A549 treated with GW870086 at 1 μM for 4 hours (cell line): Measurements from ENCODE around the gene PRR36. TPM values are rescaled to one million over a fixed set of nuclear protein-coding genes. Genes with fewer than 3 reads are reported as not detected.

Experiments used
- total RNA-seq: library from RNA; stranded (reverse); fragments of 200-300 nt; extraction: Qiagen RNA extraction; gene quantifications from 5 replicates; pipeline ENCODE4 v1.2.3, GENCODE V29; 2022; ENCODE audit warnings: low read depth

The PRR36 gene
- total RNA-seq = 0.22 to 0.49 TPM (median 0.41 TPM) in 5 replicates

DNA sequence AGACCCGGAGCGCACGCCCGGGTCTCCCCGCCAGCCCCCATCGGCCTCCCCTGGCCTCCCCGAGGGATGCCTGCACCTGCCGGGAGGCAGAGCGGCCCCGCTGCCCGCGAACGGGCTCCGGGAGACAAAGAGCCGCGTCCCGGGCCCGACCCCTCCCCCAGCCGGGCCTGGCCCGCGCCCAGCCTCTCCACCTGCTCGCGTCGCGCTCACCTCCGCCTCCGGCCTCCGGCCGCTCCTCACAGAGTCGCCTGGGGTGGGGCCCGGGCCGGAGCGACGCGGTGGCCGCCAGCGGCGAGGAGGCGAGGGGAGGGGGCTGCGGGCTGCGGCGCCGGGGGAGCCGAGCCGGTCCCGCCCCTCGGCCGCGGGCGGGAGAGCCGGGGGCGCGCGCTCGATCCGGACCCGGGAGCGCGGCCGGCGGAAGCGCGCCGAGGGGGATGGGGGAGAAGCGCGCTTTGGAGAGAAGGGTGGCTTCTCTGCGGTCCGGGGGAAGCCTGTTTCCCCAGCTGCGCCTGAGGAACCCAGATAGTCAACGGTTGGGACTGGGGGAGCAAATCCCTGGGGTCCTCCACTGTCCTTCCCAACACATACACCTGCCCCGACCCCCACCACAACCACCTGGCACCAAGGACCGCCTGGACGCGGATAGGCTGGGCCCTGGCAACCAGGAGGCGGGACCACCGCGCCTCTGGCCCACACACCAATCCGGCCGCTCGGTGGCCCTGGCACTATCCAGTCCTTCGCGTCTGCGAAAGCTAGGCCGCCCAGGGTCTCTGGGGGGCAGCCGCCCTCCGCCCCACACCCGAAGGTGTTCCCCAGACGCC is at the start of gene PRR36:
TSS of gene PRR36 (minus strand) at position 315 of the 821 bp plus-strand sequence. CDS start 701 bp downstream, outside the sequence.

DNA sequence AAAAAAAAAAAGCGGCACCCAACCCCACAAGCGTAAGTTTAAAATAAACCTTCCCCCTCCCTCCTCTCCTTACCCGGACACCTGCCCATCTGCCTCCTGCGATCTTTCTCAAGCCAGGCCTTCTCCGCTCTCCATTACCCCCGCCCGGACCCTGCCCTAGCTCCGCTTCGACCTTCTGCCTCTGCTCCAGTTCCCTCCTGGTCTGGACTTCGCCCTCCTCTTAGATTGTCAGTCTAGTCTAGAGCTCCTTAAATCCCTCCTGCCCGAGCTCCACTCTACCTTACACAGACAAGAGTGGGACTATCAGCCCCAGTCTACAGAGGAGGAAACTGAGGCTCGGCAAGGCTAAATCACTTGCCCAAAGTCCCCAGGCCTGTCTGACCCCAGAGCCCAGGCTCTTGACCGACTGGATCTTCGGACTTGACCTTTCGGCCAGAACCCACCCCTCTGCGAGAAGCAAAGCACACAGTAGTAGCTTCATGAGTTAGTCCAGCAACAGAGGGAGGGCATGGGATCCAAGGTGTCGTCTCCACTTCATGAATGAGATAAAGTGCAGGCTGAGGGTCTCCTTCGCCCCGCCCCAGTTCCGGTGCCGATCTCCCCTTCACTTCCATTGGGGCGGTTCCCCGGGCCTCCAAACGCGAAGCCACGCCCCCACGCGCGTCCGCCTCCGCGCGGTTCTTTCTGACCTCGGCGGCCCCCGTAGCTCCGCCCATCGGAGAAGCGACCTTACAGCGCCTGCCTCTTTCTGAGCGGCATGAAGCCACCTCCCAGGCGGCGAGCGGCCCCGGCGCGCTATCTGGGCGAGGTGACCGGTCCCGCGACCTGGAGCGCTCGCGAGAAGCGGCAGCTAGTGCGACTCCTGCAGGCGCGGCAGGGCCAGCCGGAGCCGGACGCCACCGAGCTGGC is 45.7 kb upstream of the PRR36 start, which contains the start of gene SNAPC2:
TSS of gene SNAPC2 (plus strand) at position 729 of the 909 bp plus-strand sequence. CDS start at position 758, 29 bp downstream.

DNA sequence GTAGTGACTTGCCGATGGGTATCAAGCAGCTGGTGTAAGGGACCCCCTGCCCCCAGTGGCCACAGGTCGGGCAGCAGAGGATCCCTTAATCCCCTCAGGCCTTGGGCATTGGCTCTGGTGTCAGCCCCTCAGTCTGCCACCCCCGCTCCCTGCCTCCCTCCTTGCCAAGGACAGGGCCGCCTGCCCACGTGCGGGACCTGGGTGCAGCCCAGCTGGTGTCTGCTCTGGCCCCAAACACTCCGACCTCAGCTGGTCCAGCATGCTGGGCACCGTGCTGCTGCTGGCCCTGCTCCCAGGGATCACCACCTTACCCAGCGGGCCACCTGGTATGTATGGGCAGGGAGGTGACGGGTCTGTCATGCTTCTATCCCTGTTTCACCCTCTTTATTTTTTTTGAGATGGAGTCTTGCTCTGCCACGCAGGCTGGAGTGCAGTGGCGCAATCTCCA is 40.4 kb upstream of the PRR36 start, which contains the start of gene TGFBR3L:
TSS of gene TGFBR3L (plus strand) at position 233 of the 448 bp plus-strand sequence.

DNA sequence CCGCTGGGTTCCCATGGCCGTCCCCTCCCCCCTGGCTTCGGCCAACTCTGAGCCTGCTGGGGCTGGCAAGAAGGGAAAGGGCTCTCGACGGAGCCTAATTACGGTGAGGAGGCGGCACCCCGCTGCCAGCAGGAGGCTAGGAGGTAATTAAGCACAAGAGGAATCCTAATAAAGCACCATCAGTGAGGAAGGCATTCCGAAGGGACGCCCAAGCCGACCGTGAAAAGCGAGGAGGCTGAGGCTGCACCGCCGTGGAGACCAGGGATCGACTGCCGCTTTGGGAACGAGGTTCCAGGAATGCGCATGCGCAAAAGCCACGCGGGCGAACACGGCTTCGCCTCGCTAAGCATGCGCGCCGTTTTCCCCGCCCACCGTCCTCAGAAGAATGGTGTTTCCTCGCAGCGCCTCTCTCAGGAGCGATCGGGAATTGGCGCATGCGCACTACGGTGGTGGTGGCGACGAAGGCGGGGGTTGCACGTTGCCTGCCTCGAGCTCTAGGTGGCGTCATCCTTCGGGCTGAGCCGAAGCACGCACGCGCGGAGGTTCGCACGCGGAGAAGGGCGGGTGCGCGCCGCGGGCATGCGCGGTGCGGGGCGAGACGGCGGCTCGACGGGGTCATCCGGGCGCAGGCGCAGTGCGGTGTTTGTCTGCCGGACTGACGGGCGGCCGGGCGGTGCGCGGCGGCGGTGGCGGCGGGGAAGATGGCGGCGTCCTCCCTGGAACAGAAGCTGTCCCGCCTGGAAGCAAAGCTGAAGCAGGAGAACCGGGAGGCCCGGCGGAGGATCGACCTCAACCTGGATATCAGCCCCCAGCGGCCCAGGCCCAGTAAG is 29.3 kb upstream of the PRR36 start, which contains the start of gene MAP2K7:
TSS of gene MAP2K7 (plus strand) at position 634 of the 830 bp plus-strand sequence. CDS start at position 702, 68 bp downstream.

DNA sequence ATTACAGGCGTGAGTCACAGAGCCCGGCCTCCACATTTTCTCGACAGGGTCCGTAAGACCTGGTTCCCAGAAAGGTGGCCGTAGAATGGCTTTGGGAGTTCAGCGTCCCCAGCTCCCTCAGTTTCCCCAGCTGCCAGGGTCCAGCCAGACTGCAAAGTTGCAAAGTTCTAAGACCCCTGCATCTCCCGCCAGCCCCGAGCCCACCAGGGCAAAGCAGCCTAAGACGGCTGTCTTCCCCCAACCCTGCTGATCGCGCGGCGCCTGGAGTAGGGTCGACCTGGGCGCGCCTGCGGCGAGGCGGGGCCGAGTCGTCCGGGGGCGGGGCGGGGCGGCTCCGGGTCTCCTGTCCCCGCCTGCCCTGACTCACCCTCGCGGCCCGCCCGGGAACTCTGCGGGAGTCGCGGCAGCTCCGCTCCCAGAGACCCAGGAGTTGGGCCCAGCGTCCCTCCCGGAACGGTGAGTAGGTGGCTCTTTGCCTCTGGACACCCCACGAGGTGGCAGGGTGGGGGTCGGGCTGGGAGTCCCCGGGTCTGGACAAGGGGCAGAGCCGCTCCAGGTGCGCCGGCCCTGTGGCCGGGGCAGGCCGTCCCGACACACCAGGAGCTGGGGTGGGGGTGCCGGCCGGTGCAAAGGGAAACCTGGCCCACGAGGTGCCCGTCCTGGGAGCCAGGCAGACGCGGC is 14.1 kb upstream of the PRR36 start, which contains the start of gene LRRC8E:
TSS of gene LRRC8E (plus strand) at position 366 of the 681 bp plus-strand sequence. CDS start 7,094 bp downstream, outside the sequence.

DNA sequence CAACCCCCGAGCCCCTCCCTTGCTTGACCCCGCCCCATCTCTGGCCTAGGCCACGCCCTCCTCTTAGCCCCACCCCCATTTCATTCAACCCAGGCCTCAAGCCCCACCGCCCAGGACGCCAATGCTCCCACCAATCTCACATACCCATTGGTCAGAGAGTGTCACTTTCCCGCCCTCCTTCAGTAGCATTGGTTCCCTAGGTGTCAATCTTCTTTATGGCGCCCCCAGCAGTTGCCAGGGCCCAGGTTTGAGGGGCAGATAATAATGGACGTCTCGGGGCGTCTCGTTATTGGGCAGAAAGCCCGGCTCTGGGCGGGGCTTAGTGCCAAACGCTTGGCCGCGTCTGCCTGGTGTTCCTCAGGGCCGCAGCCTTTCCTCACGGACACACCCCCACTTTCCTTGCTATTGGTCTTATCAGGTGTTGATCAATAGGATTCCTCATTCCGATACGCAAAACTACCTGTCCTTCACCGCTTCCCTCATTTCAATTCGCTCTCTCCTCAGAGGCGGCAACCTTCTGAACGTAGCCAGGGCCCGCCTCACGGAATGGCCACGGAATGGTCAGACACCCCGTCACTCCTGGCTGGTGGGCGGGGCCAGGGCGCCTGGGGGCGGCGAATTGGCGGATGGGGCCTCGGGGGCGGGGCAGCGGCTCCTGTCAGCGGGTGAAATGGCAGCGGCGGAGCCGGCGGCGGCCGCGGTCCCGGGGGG is 44.5 kb downstream of the PRR36 start, which contains the start of gene EVI5L:
TSS of gene EVI5L (plus strand) at position 658 of the 711 bp plus-strand sequence. CDS start 16,325 bp downstream, outside the sequence.

Other genes starting within 250 kb of the PRR36 start
- gene XAB2, start 244.8 kb downstream of the PRR36 start, total RNA-seq = 21.3 to 25.7 TPM (median 24.5 TPM) in 5 replicates
- gene PET100, start 244.6 kb downstream of the PRR36 start, total RNA-seq = 50.7 to 71.4 TPM (median 57.1 TPM) in 5 replicates
- not detected in 5 replicates for gene PCP2, start 240.7 kb downstream of the PRR36 start, total RNA-seq
- 32.9 to 41.8 TPM (median 40.6 TPM) in 5 replicates for gene STXBP2, start 237.3 kb downstream of the PRR36 start, total RNA-seq
- not detected in 5 replicates for gene RETN, start 205.3 kb downstream of the PRR36 start, total RNA-seq
- not detected in 5 replicates for gene MCEMP1, start 197.3 kb downstream of the PRR36 start, total RNA-seq
- gene TRAPPC5, start 193.6 kb downstream of the PRR36 start, total RNA-seq = 52.4 to 111 TPM (median 106 TPM) in 5 replicates
- not detected in 5 replicates for gene FCER2, start 172.3 kb downstream of the PRR36 start, total RNA-seq
- not detected in 5 replicates for gene CLEC4G, start 142.3 kb downstream of the PRR36 start, total RNA-seq
- not detected in 5 replicates for gene CD209, start 126.9 kb downstream of the PRR36 start, total RNA-seq
- gene CLEC4M, start 111.1 kb downstream of the PRR36 start, total RNA-seq = not detected in 5 replicates
- gene EVI5L, start 44.2 kb downstream of the PRR36 start, total RNA-seq = 1.3 to 1.7 TPM (median 1.5 TPM) in 5 replicates
- 5.1 to 7.1 TPM (median 6.3 TPM) in 5 replicates for gene LRRC8E, start 14.1 kb upstream of the PRR36 start, total RNA-seq
- 10.9 to 15.6 TPM (median 14.6 TPM) in 5 replicates for gene MAP2K7, start 29.5 kb upstream of the PRR36 start, total RNA-seq
- gene TGFBR3L, start 40.4 kb upstream of the PRR36 start, total RNA-seq = 1.1 to 2.2 TPM (median 1.9 TPM) in 5 replicates
- gene SNAPC2, start 45.9 kb upstream of the PRR36 start, total RNA-seq = 19.7 to 30.6 TPM (median 27.1 TPM) in 5 replicates
- 10.4 to 21.1 TPM (median 20.1 TPM) in 5 replicates for gene CTXN1, start 51.7 kb upstream of the PRR36 start, total RNA-seq
- gene TIMM44, start 69.3 kb upstream of the PRR36 start, total RNA-seq = 24.7 to 28.6 TPM (median 27.5 TPM) in 5 replicates
- gene ELAVL1, start 131.3 kb upstream of the PRR36 start, total RNA-seq = 66.2 to 71.1 TPM (median 68.4 TPM) in 5 replicates
- not detected in 5 replicates for gene CCL25, start 178.4 kb upstream of the PRR36 start, total RNA-seq